Endodermal cell (in vitro differentiated cells): Measurements from ENCODE around the gene ADORA3. TPM values are rescaled to one million over a fixed set of nuclear protein-coding genes. Genes with fewer than 3 reads are reported as not detected.

Experiments
- DNase-seq: peaks from one replicate; pipeline ENCODE4 v3.0.0-alpha.2; 2017
- H3K27ac ChIP-seq: 2 replicates; pipeline ENCODE4 v1.5.1; 2013; ENCODE audit warnings: mild to moderate bottlenecking, low read depth, low read length, moderate library complexity
- H3K27me3 ChIP-seq: 2 replicates; pipeline ENCODE4 v1.6.1; 2013; ENCODE audit warnings: mild to moderate bottlenecking, low read length, moderate library complexity; ENCODE audit not compliant: insufficient read depth, control insufficient read depth, poor library complexity, severe bottlenecking
- H3K36me3 ChIP-seq: 2 replicates; pipeline ENCODE4 v1.7.0; 2013; ENCODE audit warnings: mild to moderate bottlenecking, low read length, moderate library complexity; ENCODE audit not compliant: control insufficient read depth, insufficient read depth
- H3K4me1 ChIP-seq: one replicate; pipeline ENCODE4 v1.7.0; 2013; ENCODE audit warnings: low read length; ENCODE audit not compliant: control insufficient read depth, insufficient read depth
- H3K4me3 ChIP-seq: 2 replicates; pipeline ENCODE4 v1.5.1; 2013; ENCODE audit warnings: mild to moderate bottlenecking, low read length, moderate library complexity
- H3K9ac ChIP-seq: 2 replicates; pipeline ENCODE4 v1.6.1; 2013; ENCODE audit warnings: mild to moderate bottlenecking, low read length, moderate library complexity; ENCODE audit not compliant: poor library complexity, severe bottlenecking; ENCODE audit errors: extremely low read depth
- H3K9me3 ChIP-seq: 2 replicates; pipeline ENCODE4 v1.6.1; 2013; ENCODE audit warnings: mild to moderate bottlenecking, low read length, moderate library complexity; ENCODE audit not compliant: control insufficient read depth
- H3K27ac Mint-ChIP-seq: 2 replicates; pipeline ENCODE4 v1.8.0; 2020; ENCODE audit warnings: mixed read lengths
- H3K27me3 Mint-ChIP-seq: 2 replicates; pipeline ENCODE4 v1.8.0; 2021; ENCODE audit warnings: mild to moderate bottlenecking, mixed read lengths; ENCODE audit not compliant: insufficient read depth
- H3K36me3 Mint-ChIP-seq: 2 replicates; pipeline ENCODE4 v1.8.0; 2020; ENCODE audit warnings: low read depth, mixed read lengths
- H3K4me1 Mint-ChIP-seq: 2 replicates; pipeline ENCODE4 v1.8.0; 2020; ENCODE audit warnings: mixed read lengths
- H3K4me3 Mint-ChIP-seq: 2 replicates; pipeline ENCODE4 v1.8.0; 2020; ENCODE audit warnings: mild to moderate bottlenecking, moderate library complexity, mixed read lengths
- H3K9me3 Mint-ChIP-seq: 2 replicates; pipeline ENCODE4 v1.8.0; 2020; ENCODE audit warnings: mild to moderate bottlenecking, mixed read lengths
- WGBS, 2 experiments: methylation state at CpG; one replicate each; pipeline versions ENCODE4 v1.1.5 to v1.1.7; 2013; ENCODE audit warnings: missing lambda C conversion rate in 2 of 2, mixed read lengths in 1 of 2; ENCODE audit not compliant: insufficient coverage in 1 of 2, insufficient read length in 1 of 2; 5-methylcytosine and 5-hydroxymethylcytosine counted together
- total RNA-seq, 2 donors: library from RNA; stranded (reverse); fragmentation: NEBNext Ultra II Directional in 1 of 2; extraction: Animal tissue kit (Norgen Biotek cat#: 25700) in 1 of 2; gene quantifications; 2 replicates in 1 of 2; 3 replicates in 1 of 2; pipeline ENCODE4 v1.2.1, GENCODE V29; 2021
- TF ChIP-seq, protein P1 (sequence below): fragments of 200-600 bp; sonication (generic); conservative IDR thresholded peaks from 2 replicates; pipeline ENCODE4 v1.5.0; 2021; ENCODE audit warnings: antibody characterized with exemption, mild to moderate bottlenecking

Gene ADORA3
- total RNA-seq, 2 donors from 2014 or later = not detected

DNA sequence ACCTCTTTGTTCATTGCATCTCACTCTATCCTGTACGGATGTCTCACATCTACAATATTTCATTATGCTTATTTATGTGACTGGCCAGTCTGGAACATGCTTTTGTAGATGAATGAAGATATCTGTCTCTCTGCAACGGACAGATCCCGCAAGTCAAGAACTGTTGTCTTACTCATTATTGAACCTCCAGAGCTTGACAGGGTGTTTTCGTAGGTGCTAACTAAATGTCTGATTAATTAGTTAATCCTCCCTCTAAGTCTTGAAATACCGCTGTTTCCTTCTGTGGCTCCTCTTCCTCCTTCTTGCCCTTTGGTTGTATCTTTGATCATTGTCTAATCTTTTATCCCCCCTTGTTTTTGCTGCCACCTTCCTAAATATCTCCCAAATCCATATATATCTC lies 32.8 kb downstream of the ADORA3 start:
- Histone ChIP-seq H3K9ac (no peak overlapping the region), H3K36me3 (no peaks in the 10 kb centered on the region), H3K27me3 (no peaks in the 10 kb centered on the region), H3K4me3 (no peak overlapping the region), H3K27ac (no peak overlapping the region), H3K9me3 (no peaks in the 10 kb centered on the region), H3K4me1 (peaks cover 4% of the 10 kb centered on the region)
- H3K36me3 Mint-ChIP-seq = no peaks in the 10 kb centered on the region
- H3K4me1 Mint-ChIP-seq = no peaks in the 10 kb centered on the region
- no peaks in the 10 kb centered on the region for H3K27me3 Mint-ChIP-seq
- no peak overlapping the region for H3K4me3 Mint-ChIP-seq
- H3K27ac Mint-ChIP-seq = no peak overlapping the region
- 94 to 97% methylated on average over 4 to 5 of the region's 5 CpGs for WGBS, 2 experiments
- H3K9me3 Mint-ChIP-seq = no peaks in the 10 kb centered on the region
- no peak for DNase-seq
- TF ChIP-seq, protein P1, sequence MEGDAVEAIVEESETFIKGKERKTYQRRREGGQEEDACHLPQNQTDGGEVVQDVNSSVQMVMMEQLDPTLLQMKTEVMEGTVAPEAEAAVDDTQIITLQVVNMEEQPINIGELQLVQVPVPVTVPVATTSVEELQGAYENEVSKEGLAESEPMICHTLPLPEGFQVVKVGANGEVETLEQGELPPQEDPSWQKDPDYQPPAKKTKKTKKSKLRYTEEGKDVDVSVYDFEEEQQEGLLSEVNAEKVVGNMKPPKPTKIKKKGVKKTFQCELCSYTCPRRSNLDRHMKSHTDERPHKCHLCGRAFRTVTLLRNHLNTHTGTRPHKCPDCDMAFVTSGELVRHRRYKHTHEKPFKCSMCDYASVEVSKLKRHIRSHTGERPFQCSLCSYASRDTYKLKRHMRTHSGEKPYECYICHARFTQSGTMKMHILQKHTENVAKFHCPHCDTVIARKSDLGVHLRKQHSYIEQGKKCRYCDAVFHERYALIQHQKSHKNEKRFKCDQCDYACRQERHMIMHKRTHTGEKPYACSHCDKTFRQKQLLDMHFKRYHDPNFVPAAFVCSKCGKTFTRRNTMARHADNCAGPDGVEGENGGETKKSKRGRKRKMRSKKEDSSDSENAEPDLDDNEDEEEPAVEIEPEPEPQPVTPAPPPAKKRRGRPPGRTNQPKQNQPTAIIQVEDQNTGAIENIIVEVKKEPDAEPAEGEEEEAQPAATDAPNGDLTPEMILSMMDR = no peak

GRCh38 chr1:111469539-111469938 lies 33.9 kb downstream of the ADORA3 start:
- Histone ChIP-seq H3K9me3 (no peaks in the 10 kb centered on the region), H3K36me3 (no peaks in the 10 kb centered on the region), H3K9ac (no peak overlapping the region), H3K27me3 (no peaks in the 10 kb centered on the region), H3K4me3 (no peak overlapping the region), H3K27ac (no peak overlapping the region), H3K4me1 (peaks cover 4% of the 10 kb centered on the region)
- Mint-ChIP-seq H3K27ac (no peak overlapping the region), H3K36me3 (no peaks in the 10 kb centered on the region), H3K9me3 (no peaks in the 10 kb centered on the region), H3K27me3 (no peaks in the 10 kb centered on the region), H3K4me1 (no peaks in the 10 kb centered on the region), H3K4me3 (no peak overlapping the region)
- TF ChIP-seq, protein P1 = no peak
- no peak for DNase-seq

DNA sequence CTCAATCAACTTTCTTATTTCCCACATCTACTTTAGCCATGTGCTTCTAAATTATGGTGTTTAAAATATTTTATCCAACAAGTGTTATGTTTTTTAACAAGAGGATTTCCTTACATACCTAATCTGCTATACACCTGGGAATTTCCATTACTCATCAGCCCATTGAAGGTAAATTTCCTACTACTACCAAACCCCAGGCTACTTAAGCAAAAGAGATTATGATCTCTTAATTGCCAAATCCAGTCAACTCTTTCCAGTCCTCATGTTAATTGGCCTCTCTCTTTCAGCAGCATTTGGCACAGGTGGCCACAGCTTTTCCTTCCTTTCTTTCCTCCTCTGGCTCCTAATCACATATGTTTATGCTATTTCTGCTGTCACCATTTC lies 34.7 kb downstream of the ADORA3 start:
- Histone ChIP-seq H3K9ac (no peak overlapping the region), H3K4me3 (no peak overlapping the region), H3K27ac (no peak overlapping the region), H3K36me3 (no peaks in the 10 kb centered on the region), H3K4me1 (peaks cover 4% of the 10 kb centered on the region), H3K9me3 (no peaks in the 10 kb centered on the region), H3K27me3 (no peaks in the 10 kb centered on the region)
- no peaks in the 10 kb centered on the region for H3K27me3 Mint-ChIP-seq
- H3K4me3 Mint-ChIP-seq = no peak overlapping the region
- no peaks in the 10 kb centered on the region for H3K9me3 Mint-ChIP-seq
- peaks cover 4% of the 10 kb centered on the region for H3K4me1 Mint-ChIP-seq
- TF ChIP-seq, protein P1 = peak; percentile 4
- H3K36me3 Mint-ChIP-seq = no peaks in the 10 kb centered on the region
- H3K27ac Mint-ChIP-seq = no peak overlapping the region
- no peak for DNase-seq
